NCI-H524 treated with DMSO at 0.1 percent for 48 hours (cell line): ENCODE measurements around the gene PABPC5.
A peak's percentile ranks its signal among the peaks of the same experiment; 100 is the strongest.

ENCODE experiments used
- DNase-seq: peaks from one replicate; lab custom pipeline; 2025; lab: John Stamatoyannopoulos, UW

The PABPC5 gene

GRCh38 chrX:91434351-91435168 is at the start of gene PABPC5:
Gene PABPC5 (plus strand): TSS chrX:91434839. CDS start chrX:91435578, 739 bp downstream.
- peak; percentile 60 for DNase-seq

GRCh38 chrX:91389026-91389425 is 45.6 kb upstream of the PABPC5 start:
- DNase-seq, result no peak

DNA sequence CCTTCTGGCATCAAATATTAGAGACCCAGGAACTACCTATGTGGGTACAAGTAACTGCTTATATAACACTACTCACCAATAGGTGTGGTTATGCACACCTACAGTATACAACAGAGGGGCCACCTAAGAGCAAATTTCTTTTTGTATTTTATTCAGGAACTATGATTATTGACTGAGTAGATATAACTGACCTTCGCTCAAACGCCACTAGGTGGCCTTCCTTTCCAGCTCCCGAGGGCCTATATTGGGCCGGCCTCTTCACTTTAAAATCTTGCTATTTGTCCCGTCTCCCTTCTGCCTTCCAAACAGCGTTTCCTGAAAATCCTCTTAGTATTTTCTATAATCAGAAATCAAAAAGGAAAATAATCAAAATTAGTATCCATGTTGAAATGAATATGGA is 19.9 kb upstream of the PABPC5 start:
- no peak for DNase-seq

GRCh38 chrX:91435395-91435794 is 756 bp downstream of the PABPC5 start:
- DNase-seq, result peak; percentile 43
